ENCODE data around the gene ERCC3. TPM values are rescaled to one million over a fixed set of nuclear protein-coding genes. Genes with fewer than 3 reads are reported as not detected.

Gene ERCC3
- total and polyA plus RNA-seq, 2 of the 13 experiments (the other 11 are each of a cell fraction or from before 2014, with no cell fraction given) = 49.7 to 64.6 TPM

- Histone ChIP-seq H3K9me3 (ENCODE audit: low read length) (no peaks in the 10 kb centered on the region), H3K27me3 (ENCODE audit: control insufficient read depth in 1 of 2, insufficient read depth in 2 of 2, low read length in 2 of 2) (no peaks in the 10 kb centered on the region), H3K36me3 (replicated peaks in 1 of 2; ENCODE audit: control insufficient read depth in 1 of 2, insufficient read depth in 2 of 2, low read length in 2 of 2) (peaks cover 15 to 48% of the 10 kb centered on the region in 2 experiments), H3K4me1 (ENCODE audit: insufficient read depth, low read length) (no peaks in the 10 kb centered on the region), H3K79me2 (ENCODE audit: insufficient read depth, low read length) (no peaks in the 10 kb centered on the region), H3K9ac (ENCODE audit: insufficient read depth, low read depth, low read length) (no peak overlapping the region), H3K4me2 (ENCODE audit: low read depth, low read length) (no peak overlapping the region), H3K4me3 (replicated peaks in 1 of 3; ENCODE audit: insufficient read depth in 1 of 3, low read depth in 2 of 3, low read length in 3 of 3) (no peak overlapping the region), H4K20me1 (ENCODE audit: insufficient read depth, low read length) (no peaks in the 10 kb centered on the region), H2AFZ (ENCODE audit: low read length) (no peak overlapping the region), H3K27ac (ENCODE audit: extremely low read length, insufficient read depth, low read length) (no peak overlapping the region)
- TF ChIP-seq ZNF235 (CRISPR knock-in tag; IDR thresholded peaks at IDR 0.05; ENCODE audit: borderline replicate concordance) = no peak
- TF ChIP-seq ZNF510 (CRISPR knock-in tag; IDR thresholded peaks at IDR 0.05; ENCODE audit: low read depth) = no peak
- TF ChIP-seq RAD51 (IDR thresholded peaks at IDR 0.05; ENCODE audit: borderline replicate concordance) = no peak
- TF ChIP-seq RFX1 (IDR thresholded peaks at IDR 0.05) = no peak
- ChIA-PET POLR2A (no interaction called here), CTCF (ENCODE audit: low intra/inter-chr PET ratio, low total read pairs) (no interaction called here)
- no TSS peak for BruUV-seq (replicated peaks)
- in situ Hi-C loops (cut with HindIII; ENCODE audit: extremely low pct_ligation_motif_present, low pct_unique_long_range_greater_than_20kb) (no loop called here), intact Hi-C loops (cut with micrococcal nuclease; ENCODE audit: unreplicated experiment) (no loop called here)
- no peak for FAIRE-seq
- 97% methylated on average over 1 of the region's 1 CpG for WGBS (ENCODE audit: low lambda C conversion rate)
- no peak for DNase-seq (ENCODE audit: low spot score)
- ATAC-seq = no peak
These were observed 36.8 kb upstream of the ERCC3 start for GRCh38 chr2:127330753-127331152.

- H3K4me2 ChIP-seq (ENCODE audit: low read depth, low read length) = no peak overlapping the region
- ATAC-seq = no peak
- H3K4me1 ChIP-seq (ENCODE audit: insufficient read depth, low read length) = peaks cover 3% of the 10 kb centered on the region
- no peaks in the 10 kb centered on the region for H3K79me2 ChIP-seq (ENCODE audit: insufficient read depth, low read length)
- H4K20me1 ChIP-seq (ENCODE audit: insufficient read depth, low read length) = no peaks in the 10 kb centered on the region
- H3K27ac ChIP-seq (ENCODE audit: extremely low read length, insufficient read depth, low read length) = no peak overlapping the region
- TF ChIP-seq NPAS2 (CRISPR knock-in tag; IDR thresholded peaks at IDR 0.05; ENCODE audit: borderline replicate concordance) (no peak), ZFP91 (CRISPR knock-in tag; IDR thresholded peaks at IDR 0.05; ENCODE audit: borderline replicate concordance) (no peak), PHF21A (CRISPR knock-in tag; IDR thresholded peaks at IDR 0.05) (no peak), ZNF615 (CRISPR knock-in tag; IDR thresholded peaks at IDR 0.05; ENCODE audit: borderline replicate concordance) (no peak), ZNF331 (CRISPR knock-in tag; IDR thresholded peaks at IDR 0.05) (no peak), ZNF644 (CRISPR knock-in tag; IDR thresholded peaks at IDR 0.05; ENCODE audit: low read depth) (no peak), MTA1 (CRISPR knock-in tag; IDR thresholded peaks at IDR 0.05; ENCODE audit: borderline replicate concordance) (no peak), FOSL2 (CRISPR knock-in tag; IDR thresholded peaks at IDR 0.05) (no peak), KAT7 (CRISPR knock-in tag; IDR thresholded peaks at IDR 0.05; ENCODE audit: borderline replicate concordance) (no peak)
- no TSS peak for BruUV-seq (replicated peaks)
- FAIRE-seq = no peak
- peak; percentile 13 for DNase-seq (ENCODE audit: low spot score)
- 82% methylated on average over 2 of the region's 2 CpGs for WGBS (ENCODE audit: low lambda C conversion rate)
- in situ Hi-C loops (cut with HindIII; ENCODE audit: extremely low pct_ligation_motif_present, low pct_unique_long_range_greater_than_20kb) = loop anchor here (5.0 kb wide), 1 partner anchor 126 kb away; no protein-coding TSS in a partner anchor
- CTCF ChIA-PET (ENCODE audit: low intra/inter-chr PET ratio, low total read pairs) = interaction anchor here (1.2 to 4.5 kb wide), 2 partner anchors 127 to 153 kb away, joined by 4 to 54 read pairs; no protein-coding TSS in a partner anchor
- no peak overlapping the region for H3K9ac ChIP-seq (ENCODE audit: insufficient read depth, low read depth, low read length)
- intact Hi-C loops (cut with micrococcal nuclease; ENCODE audit: unreplicated experiment) = no loop called here
- no peaks in the 10 kb centered on the region for H3K9me3 ChIP-seq (ENCODE audit: low read length)
- POLR2A ChIA-PET = interaction anchor here (1.0 kb wide), 1 partner anchor 128 kb away, joined by 3 read pairs; no protein-coding TSS in a partner anchor
- H3K27me3 ChIP-seq (ENCODE audit: control insufficient read depth in 1 of 2, insufficient read depth in 2 of 2, low read length in 2 of 2) = no peaks in the 10 kb centered on the region
- H2AFZ ChIP-seq (ENCODE audit: low read length) = no peak overlapping the region
- peaks cover 9 to 41% of the 10 kb centered on the region in 2 experiments for H3K36me3 ChIP-seq (replicated peaks in 1 of 2; ENCODE audit: control insufficient read depth in 1 of 2, insufficient read depth in 2 of 2, low read length in 2 of 2)
- no peak overlapping the region for H3K4me3 ChIP-seq (replicated peaks in 1 of 3; ENCODE audit: insufficient read depth in 1 of 3, low read depth in 2 of 3, low read length in 3 of 3)
These were observed 32.5 kb upstream of the ERCC3 start for GRCh38 chr2:127326289-127326945.
